HL-60 (cell line): Measurements from ENCODE around the gene PEX11A.
A peak's percentile ranks its signal among the peaks of the same experiment; 100 is the strongest.

Experiments used
- GABPA ChIP-seq: IDR thresholded peaks from 2 replicates; pipeline ENCODE4 v1.6.1; 2012; ENCODE audit warnings: low read depth
- POLR2AphosphoS5 ChIP-seq: IDR thresholded peaks from 2 replicates; pipeline ENCODE4 v1.6.1; 2012; ENCODE audit warnings: low read depth
- TF ChIP-seq, protein P1 (sequence below): IDR thresholded peaks from one replicate; pipeline ENCODE4 v1.5.1; 2011; ENCODE audit warnings: low read length, control low read depth, inconsistent platforms; ENCODE audit not compliant: insufficient read depth

DNA sequence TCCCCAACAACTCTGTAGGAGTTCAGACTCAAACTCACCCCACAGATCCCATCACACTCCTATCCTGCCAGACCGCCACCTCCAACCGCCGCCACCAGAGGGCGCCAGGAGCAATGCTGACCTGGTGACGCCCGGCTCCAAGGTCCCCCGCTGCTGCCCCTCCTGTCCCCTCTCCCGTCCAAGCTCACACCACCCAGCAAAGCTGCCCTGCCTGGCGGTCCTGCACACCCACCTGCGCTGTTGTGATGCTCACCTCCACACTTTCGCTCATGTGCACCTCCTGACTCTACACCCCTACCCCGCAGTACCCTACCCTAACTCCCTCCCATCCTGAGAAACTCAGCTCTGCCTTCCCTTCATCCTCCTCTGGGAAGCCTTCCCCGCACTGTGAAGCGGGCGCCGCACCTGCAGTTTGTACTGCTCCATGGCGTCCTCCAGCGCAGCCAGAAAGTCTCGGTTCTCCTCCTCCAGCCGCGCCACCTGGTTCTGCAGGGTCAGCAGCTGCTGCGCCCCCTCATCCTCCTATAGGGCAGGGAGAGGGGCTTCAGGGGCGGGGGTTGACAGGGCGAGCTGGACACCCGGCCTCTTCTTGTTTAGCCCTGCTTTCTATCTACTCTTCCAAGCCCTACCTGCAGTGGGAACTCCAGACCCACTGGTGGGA lies 43.2 kb downstream of the PEX11A start:
- TF ChIP-seq, protein P1, sequence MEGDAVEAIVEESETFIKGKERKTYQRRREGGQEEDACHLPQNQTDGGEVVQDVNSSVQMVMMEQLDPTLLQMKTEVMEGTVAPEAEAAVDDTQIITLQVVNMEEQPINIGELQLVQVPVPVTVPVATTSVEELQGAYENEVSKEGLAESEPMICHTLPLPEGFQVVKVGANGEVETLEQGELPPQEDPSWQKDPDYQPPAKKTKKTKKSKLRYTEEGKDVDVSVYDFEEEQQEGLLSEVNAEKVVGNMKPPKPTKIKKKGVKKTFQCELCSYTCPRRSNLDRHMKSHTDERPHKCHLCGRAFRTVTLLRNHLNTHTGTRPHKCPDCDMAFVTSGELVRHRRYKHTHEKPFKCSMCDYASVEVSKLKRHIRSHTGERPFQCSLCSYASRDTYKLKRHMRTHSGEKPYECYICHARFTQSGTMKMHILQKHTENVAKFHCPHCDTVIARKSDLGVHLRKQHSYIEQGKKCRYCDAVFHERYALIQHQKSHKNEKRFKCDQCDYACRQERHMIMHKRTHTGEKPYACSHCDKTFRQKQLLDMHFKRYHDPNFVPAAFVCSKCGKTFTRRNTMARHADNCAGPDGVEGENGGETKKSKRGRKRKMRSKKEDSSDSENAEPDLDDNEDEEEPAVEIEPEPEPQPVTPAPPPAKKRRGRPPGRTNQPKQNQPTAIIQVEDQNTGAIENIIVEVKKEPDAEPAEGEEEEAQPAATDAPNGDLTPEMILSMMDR = peak; percentile 78
- TF ChIP-seq GABPA (no peak), POLR2AphosphoS5 (no peak)
